B cell (primary cell): ENCODE results near the gene TPCN2. TPM values are rescaled to one million over a fixed set of nuclear protein-coding genes. Genes with fewer than 3 reads are reported as not detected.

Source experiments
- ATAC-seq: fragments of 200-7000 bp; cut with Tn5 transposase; one replicate; pipeline ENCODE4 v1.10.0; 2021; ENCODE audit warnings: low read depth, mild to moderate bottlenecking, moderate number of reproducible peaks, moderate library complexity
- CTCF ChIA-PET: fragments of 350-600 bp; sonication (Branson Sonifier 250); formaldehyde crosslinking; loops from one replicate; lab custom pipeline; 2021; ENCODE audit warnings: antibody characterized with exemption, inconsistent platforms; lab: Charles Lee
- POLR2A ChIA-PET: fragments of 350-600 bp; sonication (Branson Sonifier 250); formaldehyde crosslinking; loops from one replicate; lab custom pipeline; 2021; ENCODE audit warnings: antibody characterized with exemption; lab: Charles Lee
- DNase-seq: peaks from one replicate; pipeline ENCODE4 v3.0.0; 2013
- H2AFZ ChIP-seq: 2 replicates; pipeline ENCODE4 v1.6.1; 2012; ENCODE audit warnings: mild to moderate bottlenecking, low read depth, low read length; ENCODE audit not compliant: insufficient read depth, poor library complexity, severe bottlenecking
- H3K27ac ChIP-seq, 2 donors: 1 replicate in 1 of 2; 2 replicates in 1 of 2; pipeline ENCODE4 v1.5.1; 2012 to 2013; ENCODE audit warnings: low read length in 2 of 2, mild to moderate bottlenecking in 2 of 2, moderate library complexity in 1 of 2
- H3K27me3 ChIP-seq, 4 experiments: fragments of 200-600 bp in 1 of 4; sonication (generic) in 1 of 4; replicated peaks in 1 of 4; 1 replicate in 2 of 4; 2 replicates in 2 of 4; pipeline versions ENCODE4 v1.6.1 to v1.7.0; 2013 to 2016; ENCODE audit warnings: low read length in 3 of 4, mild to moderate bottlenecking in 2 of 4, mixed read lengths in 1 of 4, moderate library complexity in 1 of 4; ENCODE audit not compliant: insufficient read depth in 4 of 4, control insufficient read depth in 3 of 4; ENCODE audit errors: control extremely low read depth in 1 of 4
- H3K36me3 ChIP-seq, 2 experiments: replicated peaks in 1 of 2; 1 replicate in 1 of 2; 2 replicates in 1 of 2; pipeline versions ENCODE4 v1.6.1 to v1.7.1; 2013; ENCODE audit warnings: low read length in 1 of 2; ENCODE audit not compliant: insufficient read depth in 2 of 2, control insufficient read depth in 1 of 2; ENCODE audit errors: control extremely low read depth in 1 of 2, extremely low read depth in 1 of 2
- H3K4me1 ChIP-seq, 2 donors: fragments of 200-600 bp in 1 of 2; sonication (generic) in 1 of 2; 1 replicate in 1 of 2; 2 replicates in 1 of 2; pipeline versions ENCODE4 v1.5.1 to v1.6.1; 2013 to 2017; ENCODE audit warnings: low read length in 2 of 2; ENCODE audit not compliant: control insufficient read depth in 2 of 2, insufficient read depth in 2 of 2
- H3K4me2 ChIP-seq: replicated peaks from 2 replicates; pipeline ENCODE3; 2012; ENCODE audit warnings: mild to moderate bottlenecking, low read depth, low read length; ENCODE audit not compliant: poor library complexity, severe bottlenecking
- H3K4me3 ChIP-seq, 5 experiments: fragments of 200-600 bp in 1 of 5; sonication (generic) in 1 of 5; 1 replicate in 3 of 5; 2 replicates in 2 of 5; pipeline versions ENCODE4 v1.5.1 to v1.7.0; 2011 to 2016; ENCODE audit warnings: low read length in 4 of 5, mild to moderate bottlenecking in 4 of 5, low read depth in 2 of 5, control low read depth in 1 of 5, moderate library complexity in 1 of 5; ENCODE audit not compliant: insufficient read depth in 1 of 5; ENCODE audit errors: control extremely low read depth in 1 of 5, extremely low read depth in 1 of 5
- H3K79me2 ChIP-seq: fragments of 200-600 bp; sonication (generic); one replicate; pipeline ENCODE4 v1.6.0; 2016; ENCODE audit warnings: low read length; ENCODE audit not compliant: control insufficient read depth, insufficient read depth
- H3K9ac ChIP-seq: fragments of 200-600 bp; sonication (generic); 2 replicates; pipeline ENCODE4 v1.6.1; 2017; ENCODE audit warnings: mild to moderate bottlenecking, low read length, moderate library complexity
- H3K9me3 ChIP-seq, 3 donors: one replicate each; pipeline versions ENCODE4 v1.6.1 to v1.7.1; 2013; ENCODE audit warnings: low read length in 2 of 3; ENCODE audit not compliant: control insufficient read depth in 2 of 3, insufficient read depth in 1 of 3; ENCODE audit errors: control extremely low read depth in 1 of 3
- H4K20me1 ChIP-seq: 2 replicates; pipeline ENCODE4 v1.6.0; 2012; ENCODE audit warnings: mild to moderate bottlenecking, low read length; ENCODE audit not compliant: insufficient read depth, control insufficient read depth, poor library complexity, severe bottlenecking
- H3K27ac Mint-ChIP-seq: one replicate; pipeline ENCODE4 v1.8.0; 2021; ENCODE audit warnings: mixed read lengths
- H3K27me3 Mint-ChIP-seq: one replicate; pipeline ENCODE4 v1.8.0; 2021; ENCODE audit warnings: mixed read lengths
- H3K4me1 Mint-ChIP-seq: one replicate; pipeline ENCODE4 v1.8.0; 2021; ENCODE audit warnings: mixed read lengths
- H3K4me3 Mint-ChIP-seq: one replicate; pipeline ENCODE4 v1.8.0; 2021; ENCODE audit warnings: mixed read lengths
- H3K9me3 Mint-ChIP-seq: one replicate; pipeline ENCODE4 v1.8.0; 2022; ENCODE audit warnings: mixed read lengths; ENCODE audit not compliant: insufficient read depth
- CTCF ChIP-seq: fragments of 200-600 bp; IDR thresholded peaks from one replicate; pipeline ENCODE4 v1.8.0; 2022; ENCODE audit warnings: antibody characterized with exemption, mild to moderate bottlenecking
- EZH2 ChIP-seq: IDR thresholded peaks from 2 replicates; pipeline ENCODE4 v1.6.1; 2012; ENCODE audit warnings: borderline replicate concordance, low read depth, mild to moderate bottlenecking, moderate library complexity, low read length; ENCODE audit not compliant: insufficient read depth, poor library complexity, severe bottlenecking
- WGBS: methylation state at CpG from one replicate; pipeline ENCODE4 v1.1.5; 2013; ENCODE audit warnings: missing lambda C conversion rate; ENCODE audit not compliant: insufficient coverage; 5-methylcytosine and 5-hydroxymethylcytosine counted together
- intact Hi-C: fragments of 100-400 bp; cut with micrococcal nuclease; formaldehyde crosslinking; loops from one replicate; pipeline ENCODE4 v1.10.0; 2022
- polyA plus RNA-seq: library from polyadenylated mRNA; depleted of rRNA; stranded (reverse); fragments of >200 nt; gene quantifications from 2 replicates; pipeline ENCODE4 v1.2.3, GENCODE V29; 2012
- total RNA-seq, 2 donors: library from RNA; stranded (reverse); fragments of 120-200 nt in 1 of 2; gene quantifications; 1 replicate in 1 of 2; 2 replicates in 1 of 2; pipeline versions ENCODE4 v1.2.3 to v1.2.4, GENCODE V29; 2013 to 2022

The TPCN2 gene
- total and polyA plus RNA-seq, 2 donors (not counting 1 experiment from before 2014, with no cell fraction given), result 16.8 to 71.4 TPM

GRCh38 chr11:69011624-69012091 is 37.1 kb upstream of the TPCN2 start:
- H3K27me3 ChIP-seq, result peaks cover 0 to 49% (median 13%) of the 10 kb centered on the region in 4 experiments
- H3K9me3 Mint-ChIP-seq, result no peaks in the 10 kb centered on the region
- CTCF ChIA-PET, result interaction anchor here (1.2 kb wide), 1 partner anchor 76 kb away, joined by 3 read pairs; no protein-coding TSS in a partner anchor
- 79% methylated on average over 9 of the region's 9 CpGs for WGBS
- DNase-seq, result no peak
- H3K4me2 ChIP-seq, result no peak overlapping the region
- peaks cover 0 to 3% of the 10 kb centered on the region in 2 donors for H3K4me1 ChIP-seq
- H3K27ac Mint-ChIP-seq, result no peak overlapping the region
- TF ChIP-seq CTCF (no peak), EZH2 (no peak)
- H3K4me3 Mint-ChIP-seq, result no peak overlapping the region
- ATAC-seq, result no peak
- H2AFZ ChIP-seq, result no peak overlapping the region
- no peak overlapping the region for H3K9ac ChIP-seq
- POLR2A ChIA-PET, result no interaction called here
- no peaks in the 10 kb centered on the region for H3K79me2 ChIP-seq
- intact Hi-C loops, result loop anchor here (2.0 kb wide), 1 partner anchor 77 kb away; no protein-coding TSS in a partner anchor
- no peaks in the 10 kb centered on the region for H3K9me3 ChIP-seq
- H3K27me3 Mint-ChIP-seq, result peaks cover 35% of the 10 kb centered on the region
- H3K4me1 Mint-ChIP-seq, result peaks cover 2% of the 10 kb centered on the region
- H3K27ac ChIP-seq, result no peak overlapping the region
- no peaks in the 10 kb centered on the region for H3K36me3 ChIP-seq
- no peaks in the 10 kb centered on the region for H4K20me1 ChIP-seq
- no peak overlapping the region for H3K4me3 ChIP-seq

- 42% methylated on average over 14 of the region's 21 CpGs for WGBS
- Mint-ChIP-seq H3K27ac (no peak overlapping the region), H3K4me1 (peaks cover 2% of the 10 kb centered on the region), H3K4me3 (no peak overlapping the region), H3K9me3 (no peaks in the 10 kb centered on the region), H3K27me3 (peaks cover 39% of the 10 kb centered on the region)
- H3K4me2 ChIP-seq, result no peak overlapping the region
- DNase-seq, result no peak
- TF ChIP-seq EZH2, result no peak
- TF ChIP-seq CTCF, result no peak
- ChIA-PET POLR2A (no interaction called here), CTCF (interaction anchor here (1.2 kb wide), 1 partner anchor 76 kb away, joined by 3 read pairs; no protein-coding TSS in a partner anchor)
- H3K4me1 ChIP-seq, result peaks cover 0 to 3% of the 10 kb centered on the region in 2 donors
- no peaks in the 10 kb centered on the region for H3K36me3 ChIP-seq
- H3K9me3 ChIP-seq, result no peaks in the 10 kb centered on the region
- H3K9ac ChIP-seq, result no peak overlapping the region
- intact Hi-C loops, result no loop called here
- no peak for ATAC-seq
- no peaks in the 10 kb centered on the region for H3K79me2 ChIP-seq
- H3K27me3 ChIP-seq, result peaks cover 0 to 49% (median 13%) of the 10 kb centered on the region in 4 experiments
- no peaks in the 10 kb centered on the region for H4K20me1 ChIP-seq
- no peak overlapping the region for H2AFZ ChIP-seq
- H3K4me3 ChIP-seq, result no peak overlapping the region
- no peak overlapping the region for H3K27ac ChIP-seq
Measured at GRCh38 chr11:69012092-69013008, 36.4 kb upstream of the TPCN2 start.
